ENCODE results near the gene SCAPER. TPM values are rescaled to one million over a fixed set of nuclear protein-coding genes. Genes with fewer than 3 reads are reported as not detected.

SCAPER gene
- total and polyA plus RNA-seq, 2 donors (not counting 1 experiment from before 2014, with no cell fraction given): 8.3 to 61.6 TPM

DNA sequence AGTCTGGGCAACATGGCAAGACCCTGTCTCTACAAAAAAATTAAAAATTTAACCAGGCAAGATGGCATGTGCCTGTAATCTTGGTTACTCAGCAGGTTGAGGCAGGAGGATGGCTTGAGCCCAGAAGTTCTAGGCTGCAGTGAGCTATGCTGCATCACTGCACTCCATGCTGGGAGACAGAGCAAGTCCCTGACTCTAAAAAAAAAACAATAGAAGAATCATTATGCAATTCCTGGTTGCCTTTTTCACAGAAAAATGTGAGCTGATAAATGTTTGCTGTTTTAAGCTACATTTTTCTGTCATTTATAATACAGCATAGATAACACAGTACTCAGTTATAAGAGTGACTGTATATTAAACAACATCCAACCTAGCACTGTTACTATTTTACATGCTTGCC is 148.8 kb downstream of the SCAPER start:
- Mint-ChIP-seq H3K9me3 (ENCODE audit: insufficient read depth) (peaks cover 3% of the 10 kb centered on the region), H3K4me1 (peaks cover 3% of the 10 kb centered on the region), H3K27ac (no peak overlapping the region), H3K27me3 (no peaks in the 10 kb centered on the region), H3K4me3 (no peak overlapping the region)
- H3K4me2 ChIP-seq (replicated peaks; ENCODE audit: low read depth, low read length, poor library complexity, severe bottlenecking): no peak overlapping the region
- no peak overlapping the region for H2AFZ ChIP-seq (ENCODE audit: insufficient read depth, low read depth, low read length, poor library complexity, severe bottlenecking)
- no peak for ATAC-seq (ENCODE audit: low read depth)
- no peaks in the 10 kb centered on the region for H3K4me1 ChIP-seq (ENCODE audit: control insufficient read depth in 2 of 2, insufficient read depth in 2 of 2, low read length in 2 of 2)
- no peak overlapping the region for H3K27ac ChIP-seq (ENCODE audit: low read length in 2 of 2)
- H4K20me1 ChIP-seq (ENCODE audit: control insufficient read depth, insufficient read depth, low read length, poor library complexity, severe bottlenecking): no peaks in the 10 kb centered on the region
- intact Hi-C loops (cut with micrococcal nuclease): no loop called here
- H3K4me3 ChIP-seq (ENCODE audit: control extremely low read depth in 1 of 5, extremely low read depth in 1 of 5, insufficient read depth in 1 of 5, low read depth in 2 of 5, low read length in 4 of 5): no peak overlapping the region
- no peaks in the 10 kb centered on the region for H3K9me3 ChIP-seq (ENCODE audit: control extremely low read depth in 1 of 3, control insufficient read depth in 2 of 3, insufficient read depth in 1 of 3, low read length in 2 of 3)
- H3K27me3 ChIP-seq (replicated peaks in 1 of 4; ENCODE audit: control extremely low read depth in 1 of 4, control insufficient read depth in 3 of 4, insufficient read depth in 4 of 4, low read length in 3 of 4): no peaks in the 10 kb centered on the region
- H3K9ac ChIP-seq (ENCODE audit: low read length): no peak overlapping the region
- no peaks in the 10 kb centered on the region for H3K36me3 ChIP-seq (replicated peaks in 1 of 2; ENCODE audit: control extremely low read depth in 1 of 2, control insufficient read depth in 1 of 2, extremely low read depth in 1 of 2, insufficient read depth in 2 of 2, low read length in 1 of 2)
- TF ChIP-seq EZH2 (IDR thresholded peaks at IDR 0.05; ENCODE audit: borderline replicate concordance, insufficient read depth, low read depth, low read length, poor library complexity, severe bottlenecking): no peak
- TF ChIP-seq, protein P1, sequence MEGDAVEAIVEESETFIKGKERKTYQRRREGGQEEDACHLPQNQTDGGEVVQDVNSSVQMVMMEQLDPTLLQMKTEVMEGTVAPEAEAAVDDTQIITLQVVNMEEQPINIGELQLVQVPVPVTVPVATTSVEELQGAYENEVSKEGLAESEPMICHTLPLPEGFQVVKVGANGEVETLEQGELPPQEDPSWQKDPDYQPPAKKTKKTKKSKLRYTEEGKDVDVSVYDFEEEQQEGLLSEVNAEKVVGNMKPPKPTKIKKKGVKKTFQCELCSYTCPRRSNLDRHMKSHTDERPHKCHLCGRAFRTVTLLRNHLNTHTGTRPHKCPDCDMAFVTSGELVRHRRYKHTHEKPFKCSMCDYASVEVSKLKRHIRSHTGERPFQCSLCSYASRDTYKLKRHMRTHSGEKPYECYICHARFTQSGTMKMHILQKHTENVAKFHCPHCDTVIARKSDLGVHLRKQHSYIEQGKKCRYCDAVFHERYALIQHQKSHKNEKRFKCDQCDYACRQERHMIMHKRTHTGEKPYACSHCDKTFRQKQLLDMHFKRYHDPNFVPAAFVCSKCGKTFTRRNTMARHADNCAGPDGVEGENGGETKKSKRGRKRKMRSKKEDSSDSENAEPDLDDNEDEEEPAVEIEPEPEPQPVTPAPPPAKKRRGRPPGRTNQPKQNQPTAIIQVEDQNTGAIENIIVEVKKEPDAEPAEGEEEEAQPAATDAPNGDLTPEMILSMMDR (IDR thresholded peaks at IDR 0.05): no peak
- ChIA-PET CTCF (no interaction called here), POLR2A (no interaction called here)
- no peaks in the 10 kb centered on the region for H3K79me2 ChIP-seq (ENCODE audit: control insufficient read depth, insufficient read depth, low read length)
- no peak for DNase-seq

DNA sequence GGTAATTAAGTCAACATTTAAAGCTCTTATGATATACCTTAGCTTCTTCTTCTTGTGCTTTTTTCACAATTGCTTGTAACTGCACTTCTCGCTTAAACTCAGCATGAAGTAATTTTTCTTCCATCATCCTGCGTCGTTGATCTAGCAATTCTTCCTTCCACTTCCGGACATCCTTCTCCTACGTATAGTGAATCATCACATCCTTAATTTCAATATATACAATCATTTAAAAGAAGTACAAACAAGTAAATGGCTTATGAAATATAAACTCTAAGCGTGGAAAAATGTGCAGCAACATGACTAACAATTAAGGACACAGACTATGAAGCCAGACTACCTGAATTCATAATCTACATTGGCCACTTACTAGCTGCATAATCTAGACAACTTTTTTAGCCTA is 151.4 kb downstream of the SCAPER start:
- 95% methylated on average over 4 of the region's 6 CpGs for WGBS (ENCODE audit: insufficient coverage)
- intact Hi-C loops (cut with micrococcal nuclease): no loop called here
- ATAC-seq (ENCODE audit: low read depth) (no peak), DNase-seq (no peak)
- Histone ChIP-seq H3K4me3 (ENCODE audit: control extremely low read depth in 1 of 5, extremely low read depth in 1 of 5, insufficient read depth in 1 of 5, low read depth in 2 of 5, low read length in 4 of 5) (no peak overlapping the region), H3K4me1 (ENCODE audit: control insufficient read depth in 2 of 2, insufficient read depth in 2 of 2, low read length in 2 of 2) (no peaks in the 10 kb centered on the region), H3K9me3 (ENCODE audit: control extremely low read depth in 1 of 3, control insufficient read depth in 2 of 3, insufficient read depth in 1 of 3, low read length in 2 of 3) (no peaks in the 10 kb centered on the region), H3K4me2 (replicated peaks; ENCODE audit: low read depth, low read length, poor library complexity, severe bottlenecking) (no peak overlapping the region), H3K36me3 (replicated peaks in 1 of 2; ENCODE audit: control extremely low read depth in 1 of 2, control insufficient read depth in 1 of 2, extremely low read depth in 1 of 2, insufficient read depth in 2 of 2, low read length in 1 of 2) (no peaks in the 10 kb centered on the region), H2AFZ (ENCODE audit: insufficient read depth, low read depth, low read length, poor library complexity, severe bottlenecking) (no peak overlapping the region), H3K27me3 (replicated peaks in 1 of 4; ENCODE audit: control extremely low read depth in 1 of 4, control insufficient read depth in 3 of 4, insufficient read depth in 4 of 4, low read length in 3 of 4) (no peaks in the 10 kb centered on the region), H3K79me2 (ENCODE audit: control insufficient read depth, insufficient read depth, low read length) (no peaks in the 10 kb centered on the region), H3K27ac (ENCODE audit: low read length in 2 of 2) (no peak overlapping the region), H4K20me1 (ENCODE audit: control insufficient read depth, insufficient read depth, low read length, poor library complexity, severe bottlenecking) (no peaks in the 10 kb centered on the region), H3K9ac (ENCODE audit: low read length) (no peak overlapping the region)
- Mint-ChIP-seq H3K9me3 (ENCODE audit: insufficient read depth) (peaks cover 3% of the 10 kb centered on the region), H3K27me3 (no peaks in the 10 kb centered on the region), H3K4me1 (peaks cover 3% of the 10 kb centered on the region), H3K4me3 (no peak overlapping the region), H3K27ac (no peak overlapping the region)
- ChIA-PET POLR2A (no interaction called here), CTCF (no interaction called here)
- no peak for TF ChIP-seq EZH2 (IDR thresholded peaks at IDR 0.05; ENCODE audit: borderline replicate concordance, insufficient read depth, low read depth, low read length, poor library complexity, severe bottlenecking)
- TF ChIP-seq, protein P1 (IDR thresholded peaks at IDR 0.05): no peak
